Rectal smooth muscle tissue (tissue), 1 donor: ENCODE data around the gene C19orf81.

Experiments
- H3K27ac ChIP-seq: one replicate; pipeline ENCODE4 v1.7.0; 2013; ENCODE audit warnings: low read depth, low read length, inconsistent platforms
- H3K27me3 ChIP-seq: one replicate; pipeline ENCODE4 v1.7.0; 2013; ENCODE audit warnings: low read length; ENCODE audit not compliant: control insufficient read depth, insufficient read depth
- H3K36me3 ChIP-seq: one replicate; pipeline ENCODE4 v1.7.0; 2013; ENCODE audit warnings: low read length; ENCODE audit not compliant: control insufficient read depth, insufficient read depth
- H3K4me1 ChIP-seq: one replicate; pipeline ENCODE4 v1.7.0; 2013; ENCODE audit warnings: low read length; ENCODE audit not compliant: control insufficient read depth, insufficient read depth
- H3K4me3 ChIP-seq: one replicate; pipeline ENCODE4 v1.7.0; 2013; ENCODE audit warnings: low read length
- H3K9ac ChIP-seq: one replicate; pipeline ENCODE4 v1.7.0; 2013; ENCODE audit warnings: low read length

The C19orf81 gene

GRCh38 chr19:50636317-50637085, 12.7 kb upstream of the C19orf81 start:
- no peaks in the 10 kb centered on the region for H3K4me1 ChIP-seq
- H3K36me3 ChIP-seq, result no peaks in the 10 kb centered on the region
- H3K4me3 ChIP-seq, result no peak overlapping the region
- no peak overlapping the region for H3K27ac ChIP-seq
- H3K9ac ChIP-seq, result no peak overlapping the region
- H3K27me3 ChIP-seq, result peaks cover 13% of the 10 kb centered on the region

- Histone ChIP-seq H3K9ac (no peak overlapping the region), H3K4me1 (no peaks in the 10 kb centered on the region), H3K4me3 (no peak overlapping the region), H3K36me3 (no peaks in the 10 kb centered on the region), H3K27me3 (peaks cover 13% of the 10 kb centered on the region), H3K27ac (no peak overlapping the region)
Measured at GRCh38 chr19:50638600-50638999, 10.6 kb upstream of the C19orf81 start.

GRCh38 chr19:50639121-50640112, 9.8 kb upstream of the C19orf81 start, which contains the start of gene SYT3:
SYT3 (minus strand) TSS chr19:50639881; CDS start chr19:50637411, 2,470 bp downstream.
- no peaks in the 10 kb centered on the region for H3K36me3 ChIP-seq
- H3K27ac ChIP-seq, result no peak within 1 kb of the TSS
- H3K9ac ChIP-seq, result no peak within 1 kb of the TSS
- no peaks in the 10 kb centered on the region for H3K4me1 ChIP-seq
- peaks cover 13% of the 10 kb centered on the region for H3K27me3 ChIP-seq
- peak within 1 kb of the TSS; percentile 48 for H3K4me3 ChIP-seq

- Histone ChIP-seq H3K27me3 (peaks cover 13% of the 10 kb centered on the region), H3K27ac (no peak overlapping the region), H3K9ac (no peak overlapping the region), H3K4me3 (no peak overlapping the region), H3K4me1 (no peaks in the 10 kb centered on the region), H3K36me3 (no peaks in the 10 kb centered on the region)
Measured at GRCh38 chr19:50640368-50640767, 8.9 kb upstream of the C19orf81 start.

- Histone ChIP-seq H3K27me3 (peaks cover 9% of the 10 kb centered on the region), H3K27ac (no peak overlapping the region), H3K9ac (no peak overlapping the region), H3K36me3 (no peaks in the 10 kb centered on the region), H3K4me1 (no peaks in the 10 kb centered on the region), H3K4me3 (no peak overlapping the region)
Measured at GRCh38 chr19:50644315-50644915, 4.8 kb upstream of the C19orf81 start.

GRCh38 chr19:50645107-50645506, 4.1 kb upstream of the C19orf81 start:
- peaks cover 6% of the 10 kb centered on the region for H3K27me3 ChIP-seq
- no peaks in the 10 kb centered on the region for H3K36me3 ChIP-seq
- H3K4me3 ChIP-seq, result no peak overlapping the region
- no peak overlapping the region for H3K9ac ChIP-seq
- no peaks in the 10 kb centered on the region for H3K4me1 ChIP-seq
- no peak overlapping the region for H3K27ac ChIP-seq

- Histone ChIP-seq H3K36me3 (no peaks in the 10 kb centered on the region), H3K27me3 (peaks cover 5% of the 10 kb centered on the region), H3K4me3 (no peak overlapping the region), H3K4me1 (no peaks in the 10 kb centered on the region), H3K27ac (no peak overlapping the region), H3K9ac (no peak overlapping the region)
Measured at GRCh38 chr19:50646074-50646807, 3.0 kb upstream of the C19orf81 start.

GRCh38 chr19:50647879-50648615, 1.2 kb upstream of the C19orf81 start:
- no peak overlapping the region for H3K27ac ChIP-seq
- no peaks in the 10 kb centered on the region for H3K4me1 ChIP-seq
- H3K27me3 ChIP-seq, result peaks cover 5% of the 10 kb centered on the region
- H3K9ac ChIP-seq, result no peak overlapping the region
- no peak overlapping the region for H3K4me3 ChIP-seq
- H3K36me3 ChIP-seq, result no peaks in the 10 kb centered on the region

GRCh38 chr19:50648659-50649058, 586 bp upstream of the C19orf81 start:
- Histone ChIP-seq H3K9ac (no peak overlapping the region), H3K27ac (no peak overlapping the region), H3K27me3 (peaks cover 5% of the 10 kb centered on the region), H3K4me1 (no peaks in the 10 kb centered on the region), H3K36me3 (no peaks in the 10 kb centered on the region), H3K4me3 (no peak overlapping the region)

- peaks cover 5% of the 10 kb centered on the region for H3K27me3 ChIP-seq
- H3K4me1 ChIP-seq, result no peaks in the 10 kb centered on the region
- no peak overlapping the region for H3K4me3 ChIP-seq
Measured at GRCh38 chr19:50651174-50651573, 1.9 kb downstream of the C19orf81 start.

GRCh38 chr19:50652722-50653121, 3.5 kb downstream of the C19orf81 start:
- Histone ChIP-seq H3K27me3 (peaks cover 5% of the 10 kb centered on the region), H3K36me3 (no peaks in the 10 kb centered on the region), H3K4me1 (no peaks in the 10 kb centered on the region), H3K9ac (no peak overlapping the region), H3K27ac (no peak overlapping the region), H3K4me3 (no peak overlapping the region)

More at GRCh38 chr19:50651174-50651573, 1.9 kb downstream of the C19orf81 start:
- no peak overlapping the region for H3K27ac ChIP-seq
- H3K36me3 ChIP-seq, result no peaks in the 10 kb centered on the region
- no peak overlapping the region for H3K9ac ChIP-seq
